Sigmoid colon (tissue), 7 donors: ENCODE measurements around the gene TMEM129. TPM values are rescaled to one million over a fixed set of nuclear protein-coding genes. Genes with fewer than 3 reads are reported as not detected.

ENCODE experiments used
- DNase-seq: peaks from one replicate; pipeline ENCODE4 v3.0.0-alpha.2; 2019
- H3K27ac ChIP-seq, 4 donors: fragments of 200-600 bp; sonication (generic); one replicate each; pipeline ENCODE4 v1.5.1; 2016 to 2019; ENCODE audit warnings: mild to moderate bottlenecking in 1 of 4
- H3K27me3 ChIP-seq, 3 donors: fragments of 200-600 bp; sonication (generic); one replicate each; pipeline ENCODE4 v1.5.1; 2019; ENCODE audit warnings: mild to moderate bottlenecking in 1 of 3
- H3K36me3 ChIP-seq, 4 donors: fragments of 200-600 bp; sonication (generic); one replicate each; pipeline ENCODE4 v1.5.1; 2016 to 2019
- H3K4me1 ChIP-seq, 4 donors: fragments of 200-600 bp; sonication (generic); one replicate each; pipeline ENCODE4 v1.5.1; 2017 to 2019
- H3K4me3 ChIP-seq, 4 donors: fragments of 200-600 bp; sonication (generic); one replicate each; pipeline ENCODE4 v1.5.1; 2017 to 2019; ENCODE audit warnings: mild to moderate bottlenecking in 2 of 4, moderate library complexity in 1 of 4
- H3K9me3 ChIP-seq, 4 donors: fragments of 200-600 bp in 3 of 4; sonication (generic) in 3 of 4; one replicate each; pipeline versions ENCODE4 v1.5.1 to v1.6.1; 2013 to 2019
- EP300 ChIP-seq, 4 donors: sonication (generic); formaldehyde crosslinking; IDR thresholded peaks; one replicate each; pipeline ENCODE4 v1.6.1; 2017; ENCODE audit warnings: antibody characterized with exemption in 4 of 4
- POLR2A ChIP-seq, 2 donors: fragments of 450-650 bp; IDR thresholded peaks; one replicate each; pipeline ENCODE4 v1.6.1; 2016; ENCODE audit warnings: antibody characterized with exemption in 2 of 2, mild to moderate bottlenecking in 2 of 2, moderate library complexity in 2 of 2
- POLR2AphosphoS5 ChIP-seq, 4 donors: sonication (generic); formaldehyde crosslinking; IDR thresholded peaks; one replicate each; pipeline ENCODE4 v1.6.1; 2017; ENCODE audit warnings: antibody characterized with exemption in 4 of 4
- WGBS, 2 donors: extraction: QIAGEN DNeasy Blood & Tissue Kit; methylation state at CpG; one replicate each; pipeline ENCODE4 v1.1.7; 2013; 5-methylcytosine and 5-hydroxymethylcytosine counted together
- intact Hi-C: fragments of 100-400 bp; cut with DNase I; formaldehyde crosslinking; loops from one replicate; pipeline ENCODE4 v1.15.1; 2023
- polyA plus RNA-seq, 3 donors: library from polyadenylated mRNA; stranded (reverse); fragments of 200-250 nt; gene quantifications; one replicate each; pipeline ENCODE4 v1.2.3, GENCODE V29; 2013
- total RNA-seq, 4 donors: library from RNA; depleted of rRNA; stranded (reverse); fragments of >200 nt; gene quantifications; one replicate each; pipeline ENCODE4 v1.1.0, GENCODE V29; 2016
- TF ChIP-seq, protein P1 (sequence below), 4 experiments: fragments of 450-650 bp in 3 of 4; fragments of 200-600 bp in 1 of 4; IDR thresholded peaks; one replicate each; pipeline ENCODE4 v1.5.1; 2016 to 2019; ENCODE audit warnings: antibody characterized with exemption in 4 of 4, mild to moderate bottlenecking in 3 of 4, moderate library complexity in 2 of 4
- donor health status: healthy with polysubstance abuse.
- donor health status: Bipolar disorder and iron deficiency.
- donor health status: healthy.

TMEM129 gene
- total and polyA plus RNA-seq, 7 donors = 16.9 to 51.4 (median 42.4) TPM

DNA sequence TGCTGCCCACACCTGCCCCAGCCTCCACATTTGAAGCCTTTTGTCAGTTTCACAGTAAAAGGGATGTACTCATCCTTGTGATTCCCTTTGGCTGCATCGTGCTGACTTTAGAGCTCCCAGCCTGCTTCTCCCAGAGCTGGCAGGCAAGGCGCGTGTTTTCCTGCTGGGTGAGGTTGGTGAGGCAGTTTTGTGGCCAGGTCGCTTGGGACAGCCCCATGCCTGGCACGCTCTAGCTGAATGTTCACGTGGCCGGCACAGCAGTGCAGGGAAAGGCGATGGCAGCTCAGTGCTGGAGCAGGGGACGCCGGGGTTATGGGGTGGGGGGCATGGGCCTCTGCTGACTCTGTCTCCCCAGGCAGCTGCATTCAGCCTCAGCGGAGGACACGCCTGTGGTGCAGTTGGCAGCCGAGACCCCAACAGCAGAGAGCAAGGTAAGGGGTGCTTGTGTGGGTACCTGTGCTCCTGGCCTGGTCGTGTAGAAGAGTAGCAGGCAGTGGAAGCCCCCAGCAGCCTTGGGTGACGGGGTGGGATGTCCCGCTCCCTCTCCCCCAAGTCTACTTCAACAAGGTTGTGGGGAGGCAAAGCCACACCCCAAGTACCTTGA is 9.5 kb upstream of the TMEM129 start:
- Histone ChIP-seq H3K4me1 (peaks cover 0 to 8% (median 4%) of the 10 kb centered on the region in 4 donors), H3K9me3 (no peaks in the 10 kb centered on the region), H3K4me3 (no peak overlapping the region), H3K27ac (no peak overlapping the region), H3K27me3 (no peaks in the 10 kb centered on the region), H3K36me3 (peaks cover 0 to 34% (median 15%) of the 10 kb centered on the region in 4 donors)
- TF ChIP-seq POLR2AphosphoS5 (IDR thresholded peaks at IDR 0.05) = no peak
- TF ChIP-seq EP300 (IDR thresholded peaks at IDR 0.05) = no peak
- no peak for TF ChIP-seq POLR2A (IDR thresholded peaks at IDR 0.05)
- TF ChIP-seq, protein P1, sequence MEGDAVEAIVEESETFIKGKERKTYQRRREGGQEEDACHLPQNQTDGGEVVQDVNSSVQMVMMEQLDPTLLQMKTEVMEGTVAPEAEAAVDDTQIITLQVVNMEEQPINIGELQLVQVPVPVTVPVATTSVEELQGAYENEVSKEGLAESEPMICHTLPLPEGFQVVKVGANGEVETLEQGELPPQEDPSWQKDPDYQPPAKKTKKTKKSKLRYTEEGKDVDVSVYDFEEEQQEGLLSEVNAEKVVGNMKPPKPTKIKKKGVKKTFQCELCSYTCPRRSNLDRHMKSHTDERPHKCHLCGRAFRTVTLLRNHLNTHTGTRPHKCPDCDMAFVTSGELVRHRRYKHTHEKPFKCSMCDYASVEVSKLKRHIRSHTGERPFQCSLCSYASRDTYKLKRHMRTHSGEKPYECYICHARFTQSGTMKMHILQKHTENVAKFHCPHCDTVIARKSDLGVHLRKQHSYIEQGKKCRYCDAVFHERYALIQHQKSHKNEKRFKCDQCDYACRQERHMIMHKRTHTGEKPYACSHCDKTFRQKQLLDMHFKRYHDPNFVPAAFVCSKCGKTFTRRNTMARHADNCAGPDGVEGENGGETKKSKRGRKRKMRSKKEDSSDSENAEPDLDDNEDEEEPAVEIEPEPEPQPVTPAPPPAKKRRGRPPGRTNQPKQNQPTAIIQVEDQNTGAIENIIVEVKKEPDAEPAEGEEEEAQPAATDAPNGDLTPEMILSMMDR (IDR thresholded peaks at IDR 0.05) = no peak
- intact Hi-C loops = no loop called here
- no peak for DNase-seq
- WGBS, 2 donors = 93% methylated on average over 16 of the region's 16 CpGs

DNA sequence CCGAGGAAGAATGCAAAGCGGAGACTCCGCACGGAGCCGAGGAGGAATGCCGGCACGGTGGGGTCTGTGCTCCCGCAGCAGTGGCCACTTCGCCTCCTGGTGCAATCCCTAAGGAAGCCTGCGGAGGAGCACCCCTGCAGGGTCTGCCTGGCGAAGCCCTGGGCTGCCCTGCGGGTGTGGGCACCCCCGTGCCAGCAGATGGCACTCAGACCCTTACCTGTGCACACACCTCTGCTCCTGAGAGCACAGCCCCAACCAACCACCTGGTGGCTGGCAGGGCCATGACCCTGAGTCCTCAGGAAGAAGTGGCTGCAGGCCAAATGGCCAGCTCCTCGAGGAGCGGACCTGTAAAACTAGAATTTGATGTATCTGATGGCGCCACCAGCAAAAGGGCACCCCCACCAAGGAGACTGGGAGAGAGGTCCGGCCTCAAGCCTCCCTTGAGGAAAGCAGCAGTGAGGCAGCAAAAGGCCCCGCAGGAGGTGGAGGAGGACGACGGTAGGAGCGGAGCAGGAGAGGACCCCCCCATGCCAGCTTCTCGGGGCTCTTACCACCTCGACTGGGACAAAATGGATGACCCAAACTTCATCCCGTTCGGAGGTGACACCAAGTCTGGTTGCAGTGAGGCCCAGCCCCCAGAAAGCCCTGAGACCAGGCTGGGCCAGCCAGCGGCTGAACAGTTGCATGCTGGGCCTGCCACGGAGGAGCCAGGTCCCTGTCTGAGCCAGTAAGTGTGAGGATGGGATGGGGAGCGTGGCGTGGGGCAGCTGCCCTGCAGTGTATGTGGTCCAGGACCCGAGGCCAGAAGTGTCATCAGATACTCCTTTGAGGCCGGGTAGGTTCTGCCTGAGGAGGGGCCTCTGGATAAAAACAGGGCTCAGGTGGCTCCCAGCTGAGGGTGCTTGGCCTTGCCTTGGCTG is 7.2 kb upstream of the TMEM129 start:
- DNase-seq = no peak

DNA sequence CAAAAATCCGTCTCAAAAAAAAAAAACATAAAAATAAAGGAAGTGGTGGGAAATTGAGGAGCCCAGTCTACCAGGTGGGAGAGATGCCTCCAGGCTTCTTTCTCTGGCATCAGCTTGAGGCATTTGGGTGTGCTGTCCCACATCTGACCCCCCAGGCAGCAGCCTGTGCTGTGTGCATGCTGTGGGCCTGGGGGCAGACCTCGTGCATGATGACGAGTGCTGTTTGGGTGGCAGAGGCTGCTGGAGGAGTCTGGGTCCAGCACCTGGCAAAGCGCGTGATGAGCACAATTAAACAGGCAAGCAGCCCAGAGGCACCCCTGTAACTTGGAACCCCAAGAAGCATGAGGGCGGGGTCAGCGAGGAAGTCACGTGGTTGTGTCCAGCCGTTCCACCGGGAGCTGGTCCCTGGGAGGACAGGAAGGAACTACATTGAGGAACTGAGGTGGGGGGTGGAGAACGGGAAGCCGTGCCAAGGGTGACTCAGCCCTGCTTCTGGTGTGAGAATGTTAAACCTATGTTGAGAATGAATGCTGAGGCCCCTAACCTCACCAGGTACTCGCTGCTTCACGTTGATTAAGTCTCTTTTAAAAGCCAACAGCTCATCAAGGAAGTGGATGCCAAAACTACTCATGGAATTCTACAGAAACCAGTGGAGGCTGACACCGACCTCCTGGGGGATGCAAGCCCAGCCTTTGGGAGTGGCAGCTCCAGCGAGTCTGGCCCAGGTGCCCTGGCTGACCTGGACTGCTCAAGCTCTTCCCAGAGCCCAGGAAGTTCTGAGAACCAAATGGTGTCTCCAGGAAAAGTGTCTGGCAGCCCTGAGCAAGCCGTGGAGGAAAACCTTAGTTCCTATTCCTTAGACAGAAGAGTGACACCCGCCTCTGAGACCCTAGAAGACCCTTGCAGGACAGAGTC is 6.3 kb upstream of the TMEM129 start:
- WGBS, 2 donors = 70 to 72% methylated on average over 18 of the region's 18 CpGs
- Histone ChIP-seq H3K27ac (peak overlapping the region in 3 of 4 donors; percentile 25 to 47 (median 47)), H3K9me3 (no peaks in the 10 kb centered on the region), H3K36me3 (peaks cover 0 to 42% (median 8%) of the 10 kb centered on the region in 4 donors), H3K4me3 (no peak overlapping the region), H3K4me1 (peaks cover 0 to 14% (median 6%) of the 10 kb centered on the region in 4 donors), H3K27me3 (no peaks in the 10 kb centered on the region)
- intact Hi-C loops = loop anchor here (10.0 kb wide), 1 partner anchor 83 kb away; no protein-coding TSS in a partner anchor
- TF ChIP-seq POLR2AphosphoS5 (IDR thresholded peaks at IDR 0.05) (peak in 1 of 4 donors; percentile 42), POLR2A (IDR thresholded peaks at IDR 0.05) (no peak)
- no peak for DNase-seq

More for the DNA sequence above, 7.2 kb upstream of the TMEM129 start:
- WGBS, 2 donors = 94% methylated on average over 31 of the region's 31 CpGs
- Histone ChIP-seq H3K4me1 (peaks cover 0 to 8% (median 4%) of the 10 kb centered on the region in 4 donors), H3K27ac (peak overlapping the region in 2 of 4 donors; percentile 47), H3K9me3 (no peaks in the 10 kb centered on the region), H3K36me3 (peaks cover 0 to 46% (median 11%) of the 10 kb centered on the region in 4 donors), H3K4me3 (no peak overlapping the region), H3K27me3 (no peaks in the 10 kb centered on the region)
- TF ChIP-seq, protein P1 (IDR thresholded peaks at IDR 0.05) = no peak
- intact Hi-C loops = loop anchor here (10.0 kb wide), 1 partner anchor 84 kb away; no protein-coding TSS in a partner anchor

DNA sequence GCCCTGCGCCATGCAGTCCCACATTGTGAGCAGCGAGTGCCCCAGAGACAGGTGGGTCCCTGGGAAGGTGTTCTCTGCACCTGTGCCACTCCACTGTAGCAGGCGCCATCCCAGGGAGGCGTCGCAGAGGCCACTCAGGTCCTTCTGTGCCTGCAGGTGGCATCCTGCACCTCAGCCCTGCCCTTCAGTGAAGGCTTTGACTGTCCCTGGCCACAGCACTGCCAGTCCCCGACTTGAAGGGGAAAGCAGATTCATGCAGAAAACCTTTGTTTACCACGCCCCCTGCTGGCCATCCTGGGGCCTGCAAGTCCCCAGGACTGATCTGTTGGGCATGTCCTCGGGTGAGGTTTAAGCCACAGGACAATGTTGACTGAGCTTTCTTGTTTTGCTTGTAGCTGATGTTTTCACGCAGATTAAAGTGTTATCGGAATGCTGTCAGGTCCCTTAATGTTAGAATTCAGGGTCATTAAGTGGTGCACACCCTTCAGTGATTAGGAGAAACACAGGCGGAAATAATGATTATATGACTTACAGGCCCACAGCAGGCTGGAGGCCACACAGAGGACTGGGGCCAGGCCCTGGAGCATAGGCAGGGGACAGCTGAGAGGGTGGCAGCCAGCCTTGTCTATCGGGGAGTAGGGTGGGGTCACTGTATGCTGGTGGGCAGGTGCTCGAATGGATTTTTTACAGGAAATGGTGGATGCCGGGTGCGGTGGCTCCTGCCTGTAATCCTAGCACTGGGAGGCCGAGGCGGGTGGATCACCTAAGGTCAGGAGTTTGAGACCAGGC is 5.2 kb upstream of the TMEM129 start:
- no peaks in the 10 kb centered on the region for H3K9me3 ChIP-seq
- peaks cover 0 to 24% (median 15%) of the 10 kb centered on the region in 4 donors for H3K4me1 ChIP-seq
- 46 to 60% methylated on average over 17 of the region's 17 CpGs for WGBS, 2 donors
- H3K4me3 ChIP-seq = no peak overlapping the region
- H3K27ac ChIP-seq = peak overlapping the region in 3 of 4 donors; percentile 1 to 47 (median 47)
- H3K36me3 ChIP-seq = peaks cover 0 to 38% (median 8%) of the 10 kb centered on the region in 4 donors
- no peak for TF ChIP-seq POLR2AphosphoS5 (IDR thresholded peaks at IDR 0.05)
- TF ChIP-seq, protein P1 (IDR thresholded peaks at IDR 0.05) = peak; percentile 84 to 97 (median 91)
- intact Hi-C loops = loop anchor here (1.0 to 10.0 kb wide), 2 partner anchors 33 to 82 kb away; no protein-coding TSS in a partner anchor
- peak; percentile 91 for DNase-seq
- no peaks in the 10 kb centered on the region for H3K27me3 ChIP-seq
